ENCODE results near the gene PCDH9.

PCDH9 gene

GRCh38 chr13:67018775-67019174, 211.4 kb downstream of the PCDH9 start:
- DNase-seq: no peak
- in situ Hi-C loops (cut with HindIII; ENCODE audit: low pct_ligation_motif_present, low sequenced_read_pairs): no loop called here
- no peak overlapping the region for H3K4me3 ChIP-seq (ENCODE audit: low read depth, low read length)
- no peaks in the 10 kb centered on the region for H3K27me3 ChIP-seq (replicated peaks)
- no peaks in the 10 kb centered on the region for H3K36me3 ChIP-seq (replicated peaks)
- no peak overlapping the region for H3K27ac ChIP-seq
- TF ChIP-seq CTCF (IDR thresholded peaks at IDR 0.05; ENCODE audit: low read depth, low read length, missing control alignments): no peak

GRCh38 chr13:67017276-67017675, 212.9 kb downstream of the PCDH9 start:
- DNase-seq: no peak
- H3K4me3 ChIP-seq (ENCODE audit: low read depth, low read length): no peak overlapping the region
- TF ChIP-seq CTCF (IDR thresholded peaks at IDR 0.05; ENCODE audit: low read depth, low read length, missing control alignments): no peak
- H3K27ac ChIP-seq: no peak overlapping the region
- H3K36me3 ChIP-seq (replicated peaks): no peaks in the 10 kb centered on the region
- no peaks in the 10 kb centered on the region for H3K27me3 ChIP-seq (replicated peaks)
- in situ Hi-C loops (cut with HindIII; ENCODE audit: low pct_ligation_motif_present, low sequenced_read_pairs): no loop called here

GRCh38 chr13:67015976-67016600, 214.0 kb downstream of the PCDH9 start:
- H3K27me3 ChIP-seq (replicated peaks): no peaks in the 10 kb centered on the region
- in situ Hi-C loops (cut with HindIII; ENCODE audit: low pct_ligation_motif_present, low sequenced_read_pairs): no loop called here
- no peak for TF ChIP-seq CTCF (IDR thresholded peaks at IDR 0.05; ENCODE audit: low read depth, low read length, missing control alignments)
- H3K4me3 ChIP-seq (ENCODE audit: low read depth, low read length): no peak overlapping the region
- H3K27ac ChIP-seq: no peak overlapping the region
- no peak for DNase-seq
- no peaks in the 10 kb centered on the region for H3K36me3 ChIP-seq (replicated peaks)

GRCh38 chr13:67014399-67014798, 215.7 kb downstream of the PCDH9 start:
- Histone ChIP-seq H3K27ac (no peak overlapping the region), H3K27me3 (replicated peaks) (no peaks in the 10 kb centered on the region), H3K36me3 (replicated peaks) (no peaks in the 10 kb centered on the region), H3K4me3 (ENCODE audit: low read depth, low read length) (no peak overlapping the region)
- TF ChIP-seq CTCF (IDR thresholded peaks at IDR 0.05; ENCODE audit: low read depth, low read length, missing control alignments): no peak
- DNase-seq: no peak
- in situ Hi-C loops (cut with HindIII; ENCODE audit: low pct_ligation_motif_present, low sequenced_read_pairs): no loop called here

GRCh38 chr13:67013709-67014108, 216.4 kb downstream of the PCDH9 start:
- TF ChIP-seq CTCF (IDR thresholded peaks at IDR 0.05; ENCODE audit: low read depth, low read length, missing control alignments): no peak
- H3K27ac ChIP-seq: no peak overlapping the region
- in situ Hi-C loops (cut with HindIII; ENCODE audit: low pct_ligation_motif_present, low sequenced_read_pairs): no loop called here
- no peak overlapping the region for H3K4me3 ChIP-seq (ENCODE audit: low read depth, low read length)
- H3K36me3 ChIP-seq (replicated peaks): no peaks in the 10 kb centered on the region
- DNase-seq: no peak
- H3K27me3 ChIP-seq (replicated peaks): no peaks in the 10 kb centered on the region

GRCh38 chr13:67008075-67008668, 222.0 kb downstream of the PCDH9 start:
- in situ Hi-C loops (cut with HindIII; ENCODE audit: low pct_ligation_motif_present, low sequenced_read_pairs): no loop called here
- no peak for DNase-seq
- Histone ChIP-seq H3K36me3 (replicated peaks) (no peaks in the 10 kb centered on the region), H3K4me3 (ENCODE audit: low read depth, low read length) (no peak overlapping the region), H3K27me3 (replicated peaks) (no peaks in the 10 kb centered on the region), H3K27ac (no peak overlapping the region)
- no peak for TF ChIP-seq CTCF (IDR thresholded peaks at IDR 0.05; ENCODE audit: low read depth, low read length, missing control alignments)

Data from brain microvascular endothelial cell (primary cell).